ENCODE results near the gene DLG2.

DNA sequence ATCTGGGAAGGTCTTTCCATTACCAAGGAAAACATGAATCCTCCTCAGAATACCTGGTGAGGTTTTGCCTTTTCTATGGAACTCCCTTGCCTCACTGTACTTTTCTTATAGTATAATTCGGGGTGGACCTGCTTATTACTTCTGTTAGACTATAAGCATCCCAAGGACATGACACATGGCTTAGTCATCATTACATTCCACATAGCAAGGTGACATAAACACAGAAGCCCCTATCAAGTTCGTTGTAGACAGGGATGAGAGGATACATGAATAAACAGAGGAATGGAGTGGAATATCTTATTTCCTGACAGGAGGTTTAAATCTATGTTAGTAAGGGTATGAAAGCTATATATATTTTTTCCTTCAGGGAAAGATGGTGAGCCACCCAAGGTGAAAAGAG lies 1808.8 kb downstream of the DLG2 start:
- TF ChIP-seq EZH2 (IDR thresholded peaks at IDR 0.05; ENCODE audit: low read depth, low read length, severe bottlenecking) (no peak), CBX5 (IDR thresholded peaks at IDR 0.05; ENCODE audit: low read depth, low read length) (no peak), TEAD4 (IDR thresholded peaks at IDR 0.05; ENCODE audit: low read depth, low read length) (no peak), JUND (IDR thresholded peaks at IDR 0.05; ENCODE audit: low read length) (no peak)
